HG03135 (cell line): Measurements from ENCODE around the gene SLC16A9.
A peak's percentile ranks its signal among the peaks of the same experiment; 100 is the strongest.
"Not testable (repeated sequence)": the region's sequence is repeated elsewhere in the genome, so short reads cannot be mapped to it uniquely, and the experiment has no call there.

Source experiments
- ATAC-seq: cut with Tn5 transposase; IDR thresholded peaks from one replicate; pipeline ENCODE4 v1.9.1; 2021; ENCODE audit warnings: mild to moderate bottlenecking, moderate library complexity; ENCODE audit not compliant: unreplicated experiment

The SLC16A9 gene

GRCh38 chr10:59678884-59679301 is 30.8 kb downstream of the SLC16A9 start:
- ATAC-seq, result peak; percentile 77

GRCh38 chr10:59677253-59677831 is 32.3 kb downstream of the SLC16A9 start:
- ATAC-seq, result no peak

- no peak for ATAC-seq
Observed at GRCh38 chr10:59675812-59676211, 33.8 kb downstream of the SLC16A9 start.

GRCh38 chr10:59674215-59674836 is 35.3 kb downstream of the SLC16A9 start:
- no peak for ATAC-seq

GRCh38 chr10:59672150-59672875 is 37.3 kb downstream of the SLC16A9 start:
- ATAC-seq, result no peak

- ATAC-seq, result no peak
Observed at GRCh38 chr10:59670269-59670668, 39.4 kb downstream of the SLC16A9 start.

GRCh38 chr10:59668096-59668495 is 41.6 kb downstream of the SLC16A9 start:
- ATAC-seq, result no peak

GRCh38 chr10:59666310-59666709 is 43.3 kb downstream of the SLC16A9 start:
- no peak for ATAC-seq

- ATAC-seq, result not testable (repeated sequence)
Observed at GRCh38 chr10:59663213-59663612, 46.4 kb downstream of the SLC16A9 start.

GRCh38 chr10:59657724-59658123 is 51.9 kb downstream of the SLC16A9 start:
- no peak for ATAC-seq

- ATAC-seq, result no peak
Observed at GRCh38 chr10:59655309-59655708, 54.3 kb downstream of the SLC16A9 start.

GRCh38 chr10:59654007-59654406 is 55.6 kb downstream of the SLC16A9 start:
- ATAC-seq, result no peak

- ATAC-seq, result no peak
Observed at GRCh38 chr10:59651902-59652301, 57.7 kb downstream of the SLC16A9 start.

- no peak for ATAC-seq
Observed at GRCh38 chr10:59649606-59650346, 59.9 kb downstream of the SLC16A9 start.

- ATAC-seq, result no peak
Observed at GRCh38 chr10:59648711-59649201, 60.9 kb downstream of the SLC16A9 start.

- no peak for ATAC-seq
Observed at GRCh38 chr10:59644841-59645240, 64.8 kb downstream of the SLC16A9 start.

- not testable (repeated sequence) for ATAC-seq
Observed at GRCh38 chr10:59641688-59642087, 68.0 kb downstream of the SLC16A9 start.

- no peak for ATAC-seq
Observed at GRCh38 chr10:59635502-59636290, 74.0 kb downstream of the SLC16A9 start.

GRCh38 chr10:59634102-59634501 is 75.5 kb downstream of the SLC16A9 start:
- ATAC-seq, result no peak

GRCh38 chr10:59633063-59633462 is 76.6 kb downstream of the SLC16A9 start:
- ATAC-seq, result no peak
